Lower lobe of right lung (tissue), 2 donors: ENCODE measurements around the gene CORO6. TPM values are rescaled to one million over a fixed set of nuclear protein-coding genes. Genes with fewer than 3 reads are reported as not detected.

Experiments
- ATAC-seq, 2 donors: fragments of 200-7000 bp; cut with Tn5 transposase; one replicate each; pipeline ENCODE4 v1.9.1; 2020 to 2022; ENCODE audit warnings: mild to moderate bottlenecking in 2 of 2, moderate library complexity in 2 of 2
- DNase-seq: peaks from one replicate; pipeline ENCODE4 v3.0.0-alpha.2; 2020
- H3K27ac ChIP-seq: fragments of 200-600 bp; one replicate; pipeline ENCODE4 v1.8.0; 2022
- H3K27me3 ChIP-seq: fragments of 200-600 bp; one replicate; pipeline ENCODE4 v1.8.0; 2022; ENCODE audit warnings: low read depth
- H3K36me3 ChIP-seq: fragments of 200-600 bp; one replicate; pipeline ENCODE4 v1.8.0; 2022; ENCODE audit warnings: mild to moderate bottlenecking
- H3K4me1 ChIP-seq: fragments of 200-600 bp; one replicate; pipeline ENCODE4 v1.8.0; 2022
- H3K4me3 ChIP-seq: fragments of 200-600 bp; one replicate; pipeline ENCODE4 v1.8.0; 2022; ENCODE audit warnings: mild to moderate bottlenecking
- H3K9me3 ChIP-seq: fragments of 200-600 bp; one replicate; pipeline ENCODE4 v1.8.0; 2022
- CTCF ChIP-seq: fragments of 200-600 bp; IDR thresholded peaks from one replicate; pipeline ENCODE4 v1.8.0; 2022; ENCODE audit warnings: antibody characterized with exemption, mild to moderate bottlenecking
- intact Hi-C: fragments of 100-400 bp; cut with DNase I; formaldehyde crosslinking; loops from one replicate; pipeline ENCODE4 v1.11.0; 2022
- total RNA-seq: library from RNA; stranded (reverse); fragmentation: NEBNext Ultra II Directional; extraction: Animal tissue kit (Norgen Biotek cat#: 25700); gene quantifications from one replicate; pipeline ENCODE4 v1.2.1, GENCODE V29; 2021
- donor health status: DM: no; HTN: yes; CAD: no; lungs with severe emphysema.

CORO6 gene
- total RNA-seq, 1 donor from 2014 or later: 6.6 TPM

GRCh38 chr17:29633886-29634285 is 11.2 kb upstream of the CORO6 start:
- DNase-seq (no peak), ATAC-seq (no peak)
- no peaks in the 10 kb centered on the region for H3K9me3 ChIP-seq
- no peaks in the 10 kb centered on the region for H3K27me3 ChIP-seq
- H3K4me1 ChIP-seq: peaks cover 5% of the 10 kb centered on the region
- intact Hi-C loops: no loop called here
- H3K27ac ChIP-seq: no peak overlapping the region
- no peak for TF ChIP-seq CTCF
- H3K4me3 ChIP-seq: no peak overlapping the region
- H3K36me3 ChIP-seq: peaks cover 87% of the 10 kb centered on the region

GRCh38 chr17:29630630-29631193 is 8.0 kb upstream of the CORO6 start:
- Histone ChIP-seq H3K27ac (no peak overlapping the region), H3K27me3 (no peaks in the 10 kb centered on the region), H3K4me3 (no peak overlapping the region), H3K9me3 (no peaks in the 10 kb centered on the region), H3K4me1 (peaks cover 3% of the 10 kb centered on the region), H3K36me3 (peaks cover 77% of the 10 kb centered on the region)
- DNase-seq (no peak), ATAC-seq (no peak)
- TF ChIP-seq CTCF: no peak
- intact Hi-C loops: no loop called here

GRCh38 chr17:29629839-29630238 is 7.1 kb upstream of the CORO6 start:
- H3K36me3 ChIP-seq: peaks cover 68% of the 10 kb centered on the region

GRCh38 chr17:29628644-29629043 is 5.9 kb upstream of the CORO6 start:
- H3K9me3 ChIP-seq: no peaks in the 10 kb centered on the region
- peaks cover 56% of the 10 kb centered on the region for H3K36me3 ChIP-seq
- intact Hi-C loops: no loop called here
- no peaks in the 10 kb centered on the region for H3K27me3 ChIP-seq
- H3K4me3 ChIP-seq: no peak overlapping the region
- DNase-seq (no peak), ATAC-seq (no peak)
- no peak for TF ChIP-seq CTCF
- peaks cover 3% of the 10 kb centered on the region for H3K4me1 ChIP-seq
- H3K27ac ChIP-seq: no peak overlapping the region

More at GRCh38 chr17:29629839-29630238, 7.1 kb upstream of the CORO6 start:
- Histone ChIP-seq H3K4me3 (no peak overlapping the region), H3K9me3 (no peaks in the 10 kb centered on the region), H3K27me3 (no peaks in the 10 kb centered on the region), H3K4me1 (peaks cover 3% of the 10 kb centered on the region), H3K27ac (no peak overlapping the region)
- intact Hi-C loops: no loop called here
- no peak for TF ChIP-seq CTCF
- ATAC-seq (no peak), DNase-seq (no peak)

GRCh38 chr17:29627951-29628350 is 5.2 kb upstream of the CORO6 start:
- H3K36me3 ChIP-seq: peaks cover 50% of the 10 kb centered on the region
- H3K4me3 ChIP-seq: no peak overlapping the region
- no peak for DNase-seq
- no peaks in the 10 kb centered on the region for H3K9me3 ChIP-seq
- H3K27me3 ChIP-seq: no peaks in the 10 kb centered on the region
- TF ChIP-seq CTCF: no peak
- H3K27ac ChIP-seq: no peak overlapping the region
- no peak for ATAC-seq
- peaks cover 6% of the 10 kb centered on the region for H3K4me1 ChIP-seq
- intact Hi-C loops: no loop called here
